Pancreas (tissue), 10 donors: ENCODE results near the gene HSPA6. TPM values are rescaled to one million over a fixed set of nuclear protein-coding genes. Genes with fewer than 3 reads are reported as not detected.
"Not testable (repeated sequence)": the region's sequence is repeated elsewhere in the genome, so short reads cannot be mapped to it uniquely, and the experiment has no call there.

ENCODE experiments used
- ATAC-seq, 4 donors: fragments of 200-7000 bp; cut with Tn5 transposase; one replicate each; pipeline versions ENCODE4 v1.8.0 to v1.9.1; 2020; ENCODE audit warnings: mild to moderate bottlenecking in 4 of 4, moderate library complexity in 4 of 4
- DNase-seq, 6 donors: peaks; one replicate each; pipeline ENCODE4 v3.0.0-alpha.2; 2020
- FAIRE-seq: peaks from 2 replicates; lab custom pipeline; 2012; peaks lifted over from hg19 to GRCh38; lab: Jason Lieb, UNC
- H3K27ac ChIP-seq, 4 donors: fragments of 200-600 bp; sonication (generic); 1 replicate in 3 of 4; 2 replicates in 1 of 4; pipeline versions ENCODE4 v1.5.0 to v1.8.0; 2020
- H3K27me3 ChIP-seq, 4 donors: fragments of 200-600 bp; one replicate each; pipeline ENCODE4 v1.8.0; 2021
- H3K36me3 ChIP-seq, 3 donors: fragments of 200-600 bp; sonication (generic) in 1 of 3; one replicate each; pipeline versions ENCODE4 v1.5.0 to v1.8.0; 2020 to 2021
- H3K4me1 ChIP-seq, 3 donors: fragments of 200-600 bp; one replicate each; pipeline ENCODE4 v1.8.0; 2021
- H3K4me3 ChIP-seq, 4 donors: fragments of 200-600 bp; sonication (generic) in 2 of 4; one replicate each; pipeline versions ENCODE4 v1.5.0 to v1.8.0; 2020 to 2021
- H3K9me3 ChIP-seq, 4 donors: fragments of 200-600 bp; one replicate each; pipeline ENCODE4 v1.8.0; 2021
- WGBS, 2 donors: extraction: QIAGEN DNeasy Blood & Tissue Kit; methylation state at CpG; one replicate each; pipeline ENCODE4 v1.1.7; 2013; 5-methylcytosine and 5-hydroxymethylcytosine counted together
- intact Hi-C, 3 donors: fragments of 100-400 bp; cut with DNase I; formaldehyde crosslinking; loops; one replicate each; pipeline versions ENCODE4 v1.11.1 to v1.14.2; 2022
- polyA plus RNA-seq, 2 donors: library from polyadenylated mRNA; stranded (reverse); fragments of 200-250 nt; gene quantifications; one replicate each; pipeline ENCODE4 v1.2.3, GENCODE V29; 2013
- total RNA-seq, 6 donors: library from RNA; stranded (reverse); fragmentation: NEBNext Ultra II Directional in 4 of 6; extraction: Animal tissue kit (Norgen Biotek cat#: 25700) in 4 of 6; gene quantifications; one replicate each; pipeline versions ENCODE4 v1.2.1 to v1.2.4, GENCODE V29; 2021 to 2023
- TF ChIP-seq, protein P1 (sequence below), 4 donors: fragments of 200-600 bp; sonication (generic) in 3 of 4; IDR thresholded peaks; one replicate each; pipeline versions ENCODE4 v1.5.0 to v1.8.0; 2021; ENCODE audit warnings: antibody characterized with exemption in 4 of 4
- donor health status: healthy with polysubstance abuse.
- donor health status: DM: no; HTN: no; CAD: no; lungs with moderate emphysema.
- donor health status: DM: no; HTN: no; CAD: no.
- donor health status: control.
- donor health status: control.
- donor health status: Bipolar disorder and iron deficiency.
- donor health status: DM: yes; HTN: yes; CAD: no.
- donor health status: DM: no; HTN: no; CAD: no.
- donor health status: DM: no; HTN: no; CAD: no.
- donor health status: DM: yes; HTN: yes; CAD: no.

The HSPA6 gene
- total and polyA plus RNA-seq, 8 donors, result 0.19 to 3.4 (median 1.4) TPM

DNA sequence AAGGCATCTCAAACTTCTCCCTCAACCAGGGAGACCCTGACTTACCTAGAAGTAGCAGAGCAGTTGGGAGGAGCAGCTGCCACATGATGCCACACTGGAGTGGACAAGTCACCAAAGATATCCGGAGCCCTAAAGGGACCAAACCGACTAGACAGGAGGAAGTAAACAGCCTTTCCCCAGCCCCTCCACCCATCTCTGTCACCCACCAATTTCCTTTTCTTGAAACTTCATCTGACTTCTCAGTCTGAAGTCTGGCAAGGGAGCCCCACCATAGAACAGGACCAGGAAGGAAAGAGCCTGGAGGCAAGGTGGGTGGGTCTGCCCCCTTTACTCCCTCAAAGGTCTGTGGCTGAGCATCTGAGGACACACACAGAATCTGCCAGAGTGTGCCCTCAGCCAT, 25.3 kb downstream of the HSPA6 start, which contains the start of gene FCGR3A:
FCGR3A (minus strand) TSS at position 167 of the 400 bp plus-strand sequence; CDS start at position 85, 82 bp downstream.
- TF ChIP-seq, protein P1, sequence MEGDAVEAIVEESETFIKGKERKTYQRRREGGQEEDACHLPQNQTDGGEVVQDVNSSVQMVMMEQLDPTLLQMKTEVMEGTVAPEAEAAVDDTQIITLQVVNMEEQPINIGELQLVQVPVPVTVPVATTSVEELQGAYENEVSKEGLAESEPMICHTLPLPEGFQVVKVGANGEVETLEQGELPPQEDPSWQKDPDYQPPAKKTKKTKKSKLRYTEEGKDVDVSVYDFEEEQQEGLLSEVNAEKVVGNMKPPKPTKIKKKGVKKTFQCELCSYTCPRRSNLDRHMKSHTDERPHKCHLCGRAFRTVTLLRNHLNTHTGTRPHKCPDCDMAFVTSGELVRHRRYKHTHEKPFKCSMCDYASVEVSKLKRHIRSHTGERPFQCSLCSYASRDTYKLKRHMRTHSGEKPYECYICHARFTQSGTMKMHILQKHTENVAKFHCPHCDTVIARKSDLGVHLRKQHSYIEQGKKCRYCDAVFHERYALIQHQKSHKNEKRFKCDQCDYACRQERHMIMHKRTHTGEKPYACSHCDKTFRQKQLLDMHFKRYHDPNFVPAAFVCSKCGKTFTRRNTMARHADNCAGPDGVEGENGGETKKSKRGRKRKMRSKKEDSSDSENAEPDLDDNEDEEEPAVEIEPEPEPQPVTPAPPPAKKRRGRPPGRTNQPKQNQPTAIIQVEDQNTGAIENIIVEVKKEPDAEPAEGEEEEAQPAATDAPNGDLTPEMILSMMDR (IDR thresholded peaks at IDR 0.05), result no peak
- WGBS, 2 donors, result 40 to 65% methylated on average over 2 of the region's 2 CpGs

GRCh38 chr1:161550942-161551341, 26.6 kb downstream of the HSPA6 start:
- DNase-seq, H3K36me3 ChIP-seq, H3K4me1 ChIP-seq, intact Hi-C loops, H3K4me3 ChIP-seq, FAIRE-seq, H3K27me3 ChIP-seq, H3K27ac ChIP-seq, ATAC-seq, H3K9me3 ChIP-seq: not testable (repeated sequence)
- WGBS, 2 donors, result 78 to 80% methylated on average over 5 of the region's 5 CpGs

More for the DNA sequence above, 25.3 kb downstream of the HSPA6 start, which contains the start of gene FCGR3A:
- Histone ChIP-seq H3K4me1 (no peaks in the 10 kb centered on the region), H3K4me3 (no peak within 1 kb of the TSS), H3K27ac (no peak within 1 kb of the TSS), H3K9me3 (no peaks in the 10 kb centered on the region), H3K36me3 (no peaks in the 10 kb centered on the region), H3K27me3 (no peaks in the 10 kb centered on the region)
- FAIRE-seq, result no peak
- intact Hi-C loops, result no loop called here
- no peak for DNase-seq
- peak in 1 of 4 donors; percentile 62 for ATAC-seq

DNA sequence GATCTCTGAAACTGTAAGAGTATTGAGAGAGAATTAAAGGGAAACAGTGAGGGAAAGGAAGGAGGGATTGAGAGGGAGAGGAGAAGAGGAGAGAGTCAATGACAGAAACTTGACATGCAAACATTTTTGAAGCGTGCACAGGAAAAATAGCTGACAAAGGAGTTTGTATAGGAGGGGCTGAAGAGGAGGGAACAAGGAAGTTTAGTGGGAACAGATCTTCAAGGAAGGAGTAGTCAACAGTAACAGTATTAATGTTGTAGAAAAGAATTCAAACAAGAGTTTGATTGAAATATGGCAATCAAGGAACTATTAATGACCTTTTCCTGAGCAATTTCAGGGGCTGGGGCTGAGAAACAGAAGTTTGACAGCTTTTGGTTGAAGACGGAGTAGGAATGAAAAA, 29.3 kb downstream of the HSPA6 start:
- intact Hi-C loops, H3K4me3 ChIP-seq, H3K9me3 ChIP-seq, DNase-seq, FAIRE-seq, H3K27me3 ChIP-seq, H3K27ac ChIP-seq, H3K4me1 ChIP-seq, H3K36me3 ChIP-seq: not testable (repeated sequence)
- WGBS, 2 donors, result 61 to 88% methylated on average over 1 of the region's 2 CpGs
- ATAC-seq, result peak in 1 of 4 donors; percentile 40

GRCh38 chr1:161554340-161554739, 30.0 kb downstream of the HSPA6 start:
- FAIRE-seq, H3K27me3 ChIP-seq, H3K4me1 ChIP-seq, intact Hi-C loops, H3K36me3 ChIP-seq, DNase-seq, H3K9me3 ChIP-seq, H3K4me3 ChIP-seq: not testable (repeated sequence)
- 86 to 95% methylated on average over 3 of the region's 3 CpGs for WGBS, 2 donors
- ATAC-seq, result peak in 2 of 4 donors; percentile 27 to 41
- H3K27ac ChIP-seq, result peak overlapping the region in 1 of 4 donors; percentile 22

DNA sequence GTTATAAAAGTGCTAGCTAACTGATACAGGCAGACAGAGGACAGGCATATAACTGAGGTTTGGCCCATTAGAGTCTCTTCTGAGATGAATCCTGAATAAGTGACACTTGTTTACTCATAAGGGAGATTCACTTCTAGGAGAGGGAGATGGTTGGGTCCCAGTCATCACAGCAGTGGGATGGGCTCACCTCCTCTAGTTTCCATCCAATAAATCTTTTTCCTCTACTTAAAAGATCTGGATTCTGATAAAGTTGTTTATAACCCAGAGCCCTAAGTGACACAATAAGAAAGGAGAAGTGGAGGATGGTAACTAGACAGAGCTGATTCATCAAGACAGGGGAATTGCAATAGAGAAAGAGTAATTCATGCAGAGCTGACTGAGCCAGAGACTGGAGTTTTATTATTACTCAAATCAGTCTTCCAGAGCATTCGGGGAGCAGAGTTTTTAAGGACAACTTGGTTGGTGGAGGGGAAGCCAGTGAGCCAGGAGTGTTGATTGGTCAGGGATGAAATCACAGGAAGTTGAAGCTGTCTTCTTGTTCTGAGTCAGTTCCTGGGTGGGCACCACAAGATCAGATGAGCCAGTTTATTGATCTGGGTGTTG, 30.6 kb downstream of the HSPA6 start:
- DNase-seq, H3K4me1 ChIP-seq, H3K4me3 ChIP-seq, intact Hi-C loops, H3K27me3 ChIP-seq, FAIRE-seq, H3K36me3 ChIP-seq, H3K9me3 ChIP-seq: not testable (repeated sequence)
- ATAC-seq, result peak in 2 of 4 donors; percentile 68 to 70
- H3K27ac ChIP-seq, result peak overlapping the region in 1 of 4 donors; percentile 22
- WGBS, 2 donors, result 8 to 48% methylated on average over 1 of the region's 1 CpG

DNA sequence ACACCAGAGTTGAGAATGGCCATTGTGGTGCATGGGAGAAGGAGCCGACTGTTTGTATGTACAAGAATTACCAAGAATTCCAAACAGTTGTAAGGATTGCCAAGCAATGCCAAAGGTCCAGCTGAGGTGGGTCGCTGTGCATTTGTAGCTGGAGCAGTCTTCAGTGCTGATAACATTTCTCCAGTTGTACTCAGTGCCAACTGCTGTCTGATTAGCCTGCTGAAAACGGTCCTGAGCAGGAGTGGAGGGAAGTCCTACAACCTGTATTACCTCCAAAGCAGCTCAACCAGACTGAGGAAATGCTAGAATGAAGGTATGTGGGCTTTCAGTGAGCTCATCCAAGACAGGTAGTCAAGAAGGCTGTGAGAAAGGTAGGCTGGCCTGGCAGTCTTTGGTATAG, 31.8 kb downstream of the HSPA6 start:
- 30 to 41% methylated on average over 3 of the region's 3 CpGs for WGBS, 2 donors
- DNase-seq, H3K4me3 ChIP-seq, H3K36me3 ChIP-seq, intact Hi-C loops, ATAC-seq, FAIRE-seq, H3K4me1 ChIP-seq, H3K27me3 ChIP-seq, H3K27ac ChIP-seq, H3K9me3 ChIP-seq: not testable (repeated sequence)

DNA sequence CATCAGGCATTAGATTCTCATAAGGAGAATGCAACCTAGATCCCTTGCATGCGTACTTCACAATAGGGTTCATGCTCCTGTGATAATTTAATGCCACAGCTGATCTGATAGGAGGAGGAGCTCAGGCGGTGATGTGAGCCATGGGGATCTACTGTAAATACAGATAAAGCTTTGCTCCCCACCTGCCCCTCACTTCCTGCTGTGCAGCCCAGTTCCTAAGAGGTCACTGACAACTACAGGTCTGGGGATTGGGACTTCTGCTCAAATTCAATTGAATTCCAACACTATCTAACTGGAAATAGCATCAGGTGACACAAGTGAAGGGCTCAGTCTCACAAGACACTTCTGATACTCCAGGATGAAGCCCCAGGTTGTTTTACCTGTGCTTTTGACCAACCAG, 32.6 kb downstream of the HSPA6 start:
- FAIRE-seq, H3K36me3 ChIP-seq, H3K27ac ChIP-seq, H3K27me3 ChIP-seq, DNase-seq, H3K4me3 ChIP-seq, ATAC-seq, intact Hi-C loops, H3K9me3 ChIP-seq, H3K4me1 ChIP-seq: not testable (repeated sequence)
- WGBS, 2 donors, result 87 to 97% methylated on average over 1 to 2 of the region's 2 CpGs

DNA sequence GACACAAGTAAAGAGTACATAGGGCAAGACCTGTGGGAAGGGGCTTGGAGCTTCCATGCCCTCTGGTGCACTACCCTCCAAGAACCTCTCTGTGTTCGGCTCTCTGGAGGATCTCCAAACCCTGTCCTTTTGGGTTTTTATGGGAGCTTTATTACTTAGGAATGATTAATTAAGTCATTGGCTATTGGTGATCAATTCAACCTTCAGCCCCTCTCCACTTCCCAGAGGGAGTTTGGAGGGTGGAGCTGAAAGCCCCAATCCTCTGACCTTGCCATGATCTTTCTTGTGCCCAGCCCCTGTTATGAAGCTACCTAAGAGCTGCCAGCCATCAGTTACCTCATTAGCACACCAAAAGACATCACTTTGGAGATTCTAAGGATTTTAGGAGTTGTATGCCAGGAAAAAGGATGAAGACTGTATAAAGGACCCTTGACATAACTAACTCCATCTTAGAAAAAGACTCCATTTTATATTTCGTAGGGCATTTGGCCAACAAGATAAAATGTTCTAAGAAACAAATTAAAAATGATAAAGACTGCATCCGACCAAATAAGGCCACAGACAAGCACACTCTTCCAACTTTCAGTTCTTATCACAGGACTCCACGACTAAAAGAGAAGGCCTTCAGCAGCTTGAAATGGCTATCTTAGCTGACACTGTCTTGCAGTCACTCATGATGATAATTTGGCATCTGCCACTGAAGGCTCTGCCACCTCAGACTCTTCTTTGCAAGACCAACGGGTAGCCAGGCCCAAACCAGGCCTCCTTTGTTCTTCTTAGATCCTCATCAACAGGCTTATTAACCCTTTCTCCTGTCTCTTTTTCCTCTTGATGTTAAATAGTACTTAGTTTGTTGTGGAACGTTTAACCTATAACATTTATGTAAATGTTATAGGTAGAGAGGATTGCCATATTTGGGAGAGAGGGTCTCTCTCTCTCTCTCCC, 33.4 kb downstream of the HSPA6 start:
- H3K4me1 ChIP-seq, ATAC-seq, FAIRE-seq, H3K27me3 ChIP-seq, H3K4me3 ChIP-seq, DNase-seq, H3K27ac ChIP-seq, H3K36me3 ChIP-seq, intact Hi-C loops, H3K9me3 ChIP-seq: not testable (repeated sequence)
- 49 to 53% methylated on average over 5 of the region's 6 CpGs for whole genome bisulfite sequencing, 2 donors

DNA sequence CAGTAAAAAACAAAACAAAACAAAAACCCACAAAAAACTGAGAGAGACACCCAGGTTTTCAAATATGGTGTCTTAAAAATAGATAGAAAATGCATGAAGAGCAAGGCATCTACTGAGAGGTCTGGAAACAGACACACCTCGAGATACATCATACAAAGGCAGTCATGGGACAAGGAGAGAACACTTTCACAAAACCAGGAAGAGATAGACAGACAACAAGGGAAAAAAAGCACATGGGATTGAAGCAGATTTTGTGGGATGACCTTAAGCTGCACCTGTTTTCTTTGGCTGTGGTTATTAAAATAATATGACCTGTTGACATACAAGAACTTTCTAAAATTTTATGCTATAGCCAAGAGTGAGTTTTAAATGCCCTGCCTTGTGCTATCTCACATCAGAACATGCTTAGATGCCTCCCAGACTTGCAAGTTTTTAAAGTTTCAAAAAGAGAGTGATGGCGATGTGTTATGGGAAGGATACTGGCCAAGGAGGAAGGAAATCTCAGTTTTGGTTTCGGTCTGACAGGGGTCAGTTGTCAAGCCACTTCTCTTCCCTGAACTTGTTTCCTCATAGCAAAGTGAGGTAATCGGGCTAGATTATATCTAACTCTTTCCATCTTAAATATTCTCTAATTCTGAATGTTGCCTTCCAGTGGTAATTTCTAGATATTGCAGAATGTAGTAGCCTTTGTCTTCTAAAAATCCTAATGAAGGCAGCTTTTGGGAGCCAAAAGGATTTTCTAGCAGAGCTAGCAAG, 36.8 kb downstream of the HSPA6 start:
- WGBS, 2 donors, result 43 to 59% methylated on average over 4 of the region's 4 CpGs
- H3K27me3 ChIP-seq, H3K9me3 ChIP-seq, intact Hi-C loops, H3K4me1 ChIP-seq, FAIRE-seq, H3K36me3 ChIP-seq, H3K4me3 ChIP-seq: not testable (repeated sequence)
- DNase-seq (peak in 1 of 6 donors; percentile 22), ATAC-seq (peak in 3 of 4 donors; percentile 64 to 91 (median 76))
- peak overlapping the region in 2 of 4 donors; percentile 22 to 23 for H3K27ac ChIP-seq

DNA sequence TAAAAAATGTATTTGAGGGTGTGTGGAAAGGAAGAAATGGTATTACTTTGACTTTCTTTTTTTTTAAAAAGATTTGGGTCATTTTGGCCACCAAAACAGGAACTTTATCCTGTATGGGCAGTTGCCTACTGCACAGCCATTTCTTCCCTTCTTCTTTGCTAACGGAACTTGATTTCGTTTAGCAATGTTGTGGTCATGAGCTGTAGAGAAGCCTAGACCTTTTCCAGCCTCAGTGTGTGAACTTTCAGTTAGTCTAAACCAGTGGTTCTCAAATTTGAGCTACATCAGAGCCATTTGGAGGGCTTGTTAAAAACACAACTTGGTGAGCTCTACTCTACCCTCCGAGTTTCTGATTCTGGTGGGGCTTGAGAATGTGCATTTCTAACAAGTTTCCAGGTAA, 38.1 kb downstream of the HSPA6 start:
- FAIRE-seq, H3K4me3 ChIP-seq, H3K36me3 ChIP-seq, DNase-seq, H3K27me3 ChIP-seq, H3K4me1 ChIP-seq, intact Hi-C loops, H3K9me3 ChIP-seq: not testable (repeated sequence)
- WGBS, 2 donors, result 25 to 67% methylated on average over 1 to 2 of the region's 3 CpGs
- peak in 2 of 4 donors; percentile 49 to 65 for ATAC-seq
- H3K27ac ChIP-seq, result peak overlapping the region in 1 of 4 donors; percentile 22
